ENCODE data around the gene ITIH2.

Gene ITIH2

DNA sequence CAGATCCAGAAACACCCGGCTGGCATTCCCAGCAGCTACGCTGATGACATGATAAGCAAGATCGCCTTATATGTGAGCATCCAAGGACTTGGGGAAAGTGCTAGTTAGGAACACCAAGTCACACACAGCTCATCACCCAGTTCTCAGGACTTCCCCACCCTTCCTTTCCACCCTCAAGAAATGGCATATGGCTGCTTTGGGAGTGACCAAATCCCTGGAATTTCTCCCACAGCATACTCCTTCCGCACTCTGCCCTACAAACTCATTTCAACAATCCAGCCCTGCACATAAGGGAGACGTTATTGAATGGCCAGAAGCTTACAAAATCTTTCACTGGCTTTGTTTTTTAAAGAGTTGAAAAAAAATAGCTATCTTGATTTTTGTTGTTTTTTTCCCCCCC lies 40.6 kb upstream of the ITIH2 start:
- no peaks in the 10 kb centered on the region for H3K79me1 ChIP-seq (replicated peaks; ENCODE audit: low read length, poor library complexity, severe bottlenecking)
- no peak overlapping the region for H2BK15ac ChIP-seq (ENCODE audit: low read depth, poor library complexity, severe bottlenecking)
- no peaks in the 10 kb centered on the region for H3K9me3 ChIP-seq (ENCODE audit: control insufficient read depth, low read length)
- DNase-seq: no peak
- H2AFZ ChIP-seq (ENCODE audit: low read depth, low read length): no peak overlapping the region
- H3K27me3 ChIP-seq (ENCODE audit: control insufficient read depth in 1 of 2, insufficient read depth in 1 of 2, low read length in 2 of 2): peaks cover 26 to 48% of the 10 kb centered on the region in 2 experiments
- H4K8ac ChIP-seq (ENCODE audit: low read length): no peak overlapping the region
- no peak overlapping the region for H3K4me3 ChIP-seq (ENCODE audit: insufficient read depth in 1 of 2, low read depth in 1 of 2, low read length in 2 of 2)
- no peaks in the 10 kb centered on the region for H3K36me3 ChIP-seq (ENCODE audit: control insufficient read depth in 1 of 2, insufficient read depth in 2 of 2, low read depth in 1 of 2, low read length in 2 of 2)
- no peak overlapping the region for H3K23ac ChIP-seq (ENCODE audit: low read length in 2 of 2)
- no peak overlapping the region for H3K4ac ChIP-seq (ENCODE audit: low read depth in 1 of 2, low read length in 2 of 2)
- 94% methylated on average over 4 of the region's 5 CpGs for WGBS
- H3K27ac ChIP-seq (ENCODE audit: low read length, poor library complexity, severe bottlenecking): no peak overlapping the region
- no peak overlapping the region for H2BK5ac ChIP-seq (ENCODE audit: low read depth, low read length, poor library complexity, severe bottlenecking)
- H3K14ac ChIP-seq (ENCODE audit: low read length in 2 of 2): no peak overlapping the region
- no peak overlapping the region for H2AK5ac ChIP-seq (ENCODE audit: low read length, severe bottlenecking)
- no peak overlapping the region for H2BK120ac ChIP-seq (ENCODE audit: low read depth, low read length)
- H4K91ac ChIP-seq (ENCODE audit: low read length): no peak overlapping the region
- H2BK12ac ChIP-seq (ENCODE audit: low read length in 2 of 2): no peak overlapping the region
- no peak overlapping the region for H3K9ac ChIP-seq (ENCODE audit: low read length)
- H3K18ac ChIP-seq (ENCODE audit: low read depth in 1 of 2, low read length in 2 of 2): no peak overlapping the region
- H3K4me2 ChIP-seq (ENCODE audit: low read length, poor library complexity, severe bottlenecking): no peak overlapping the region
- peaks cover 4% of the 10 kb centered on the region for H3K4me1 ChIP-seq (ENCODE audit: control insufficient read depth, insufficient read depth, low read depth, low read length)

DNA sequence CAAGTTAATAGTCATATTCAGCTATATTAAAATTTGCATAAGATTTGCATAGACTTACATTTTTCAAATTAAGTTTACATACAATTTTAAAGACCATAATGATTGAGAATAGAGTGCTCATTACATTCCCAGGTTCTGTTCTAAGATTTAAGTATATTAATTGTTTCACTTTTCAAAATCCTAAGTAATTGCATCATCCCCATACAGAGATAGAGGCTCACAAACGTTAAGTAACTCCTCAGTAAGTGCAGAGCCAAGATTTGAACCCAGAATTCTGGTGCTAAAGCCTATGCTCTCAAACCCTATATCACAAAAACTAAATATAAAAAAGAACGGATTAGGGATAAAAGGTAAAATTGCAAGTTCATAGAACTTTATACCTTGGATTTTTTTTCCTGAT lies 38.4 kb upstream of the ITIH2 start:
- Histone ChIP-seq H3K18ac (ENCODE audit: low read depth in 1 of 2, low read length in 2 of 2) (no peak overlapping the region), H3K14ac (ENCODE audit: low read length in 2 of 2) (no peak overlapping the region), H3K79me1 (replicated peaks; ENCODE audit: low read length, poor library complexity, severe bottlenecking) (no peaks in the 10 kb centered on the region), H3K27me3 (ENCODE audit: control insufficient read depth in 1 of 2, insufficient read depth in 1 of 2, low read length in 2 of 2) (peaks cover 43 to 65% of the 10 kb centered on the region in 2 experiments), H3K4me2 (ENCODE audit: low read length, poor library complexity, severe bottlenecking) (no peak overlapping the region), H2AFZ (ENCODE audit: low read depth, low read length) (no peak overlapping the region), H3K23ac (ENCODE audit: low read length in 2 of 2) (no peak overlapping the region), H3K9me3 (ENCODE audit: control insufficient read depth, low read length) (no peaks in the 10 kb centered on the region), H2BK15ac (ENCODE audit: low read depth, poor library complexity, severe bottlenecking) (no peak overlapping the region), H3K4me1 (ENCODE audit: control insufficient read depth, insufficient read depth, low read depth, low read length) (peaks cover 5% of the 10 kb centered on the region), H2BK5ac (ENCODE audit: low read depth, low read length, poor library complexity, severe bottlenecking) (no peak overlapping the region), H3K4me3 (ENCODE audit: insufficient read depth in 1 of 2, low read depth in 1 of 2, low read length in 2 of 2) (no peak overlapping the region), H4K8ac (ENCODE audit: low read length) (no peak overlapping the region), H2AK5ac (ENCODE audit: low read length, severe bottlenecking) (no peak overlapping the region), H4K91ac (ENCODE audit: low read length) (no peak overlapping the region), H3K27ac (ENCODE audit: low read length, poor library complexity, severe bottlenecking) (no peak overlapping the region), H3K4ac (ENCODE audit: low read depth in 1 of 2, low read length in 2 of 2) (no peak overlapping the region), H3K36me3 (ENCODE audit: control insufficient read depth in 1 of 2, insufficient read depth in 2 of 2, low read depth in 1 of 2, low read length in 2 of 2) (no peaks in the 10 kb centered on the region), H2BK12ac (ENCODE audit: low read length in 2 of 2) (no peak overlapping the region), H3K9ac (ENCODE audit: low read length) (no peak overlapping the region), H2BK120ac (ENCODE audit: low read depth, low read length) (no peak overlapping the region)
- 0% methylated on average over 1 of the region's 2 CpGs for WGBS
- DNase-seq: no peak

GRCh38 chr10:7665767-7666166 lies 37.3 kb upstream of the ITIH2 start:
- Histone ChIP-seq H2BK15ac (ENCODE audit: low read depth, poor library complexity, severe bottlenecking) (no peak overlapping the region), H3K27me3 (ENCODE audit: control insufficient read depth in 1 of 2, insufficient read depth in 1 of 2, low read length in 2 of 2) (peaks cover 49 to 59% of the 10 kb centered on the region in 2 experiments), H3K18ac (ENCODE audit: low read depth in 1 of 2, low read length in 2 of 2) (no peak overlapping the region), H2BK120ac (ENCODE audit: low read depth, low read length) (no peak overlapping the region), H4K91ac (ENCODE audit: low read length) (no peak overlapping the region), H2AFZ (ENCODE audit: low read depth, low read length) (no peak overlapping the region), H3K4me1 (ENCODE audit: control insufficient read depth, insufficient read depth, low read depth, low read length) (peaks cover 5% of the 10 kb centered on the region), H3K4ac (ENCODE audit: low read depth in 1 of 2, low read length in 2 of 2) (no peak overlapping the region), H2BK5ac (ENCODE audit: low read depth, low read length, poor library complexity, severe bottlenecking) (no peak overlapping the region), H3K27ac (ENCODE audit: low read length, poor library complexity, severe bottlenecking) (no peak overlapping the region), H3K23ac (ENCODE audit: low read length in 2 of 2) (no peak overlapping the region), H3K9ac (ENCODE audit: low read length) (peak overlapping the region; percentile 34), H3K4me2 (ENCODE audit: low read length, poor library complexity, severe bottlenecking) (no peak overlapping the region), H2BK12ac (ENCODE audit: low read length in 2 of 2) (no peak overlapping the region), H3K36me3 (ENCODE audit: control insufficient read depth in 1 of 2, insufficient read depth in 2 of 2, low read depth in 1 of 2, low read length in 2 of 2) (no peaks in the 10 kb centered on the region), H3K14ac (ENCODE audit: low read length in 2 of 2) (no peak overlapping the region), H3K4me3 (ENCODE audit: insufficient read depth in 1 of 2, low read depth in 1 of 2, low read length in 2 of 2) (peak overlapping the region in 1 of 2 experiments; percentile 74), H4K8ac (ENCODE audit: low read length) (no peak overlapping the region), H3K79me1 (replicated peaks; ENCODE audit: low read length, poor library complexity, severe bottlenecking) (no peaks in the 10 kb centered on the region), H3K9me3 (ENCODE audit: control insufficient read depth, low read length) (no peaks in the 10 kb centered on the region), H2AK5ac (ENCODE audit: low read length, severe bottlenecking) (no peak overlapping the region)
- DNase-seq: no peak
- 71% methylated on average over 2 of the region's 6 CpGs for WGBS

DNA sequence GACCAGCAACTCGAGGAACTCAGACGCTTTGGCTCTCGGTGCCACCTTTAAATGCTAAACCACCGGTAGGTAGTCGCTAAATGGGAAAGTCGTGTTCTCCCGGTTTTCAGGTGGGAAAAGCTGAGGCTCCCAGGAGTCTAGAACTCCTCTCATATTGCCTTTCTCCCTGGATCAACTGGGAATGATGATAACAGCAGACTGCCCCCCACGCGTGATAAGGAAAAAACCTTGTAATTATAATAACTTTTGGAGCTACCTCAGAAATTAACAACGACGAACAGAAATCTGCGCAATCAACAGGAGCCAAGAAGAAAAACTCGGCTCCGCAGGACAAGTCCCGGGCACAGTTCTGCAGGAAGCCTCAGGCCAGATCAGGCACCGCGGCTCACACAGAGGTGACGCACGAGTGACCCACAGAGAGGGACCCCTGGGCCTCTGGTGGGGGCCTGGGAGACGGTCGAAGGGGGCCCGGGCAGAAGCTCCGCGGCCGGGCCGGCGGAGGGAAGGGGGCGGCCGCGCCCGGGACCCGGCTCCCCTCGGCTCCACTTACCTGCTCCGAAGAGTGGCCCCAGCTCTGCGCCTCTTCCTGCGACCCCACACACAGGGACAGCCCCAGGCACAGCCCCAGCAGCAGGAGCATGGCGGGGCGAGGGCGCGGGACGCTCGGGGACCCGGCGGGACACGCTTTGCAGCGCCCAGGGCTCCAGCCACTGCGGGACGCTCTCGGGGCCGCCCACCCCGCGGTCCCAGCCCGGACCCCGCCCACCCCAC lies 36.7 kb upstream of the ITIH2 start, which contains the start of gene ITIH5:
TSS of gene ITIH5 (minus strand) at position 714 of the 771 bp plus-strand sequence. CDS start at position 640, 74 bp downstream.
- WGBS: 2% methylated on average over 37 of the region's 54 CpGs

More for the DNA sequence above, 36.7 kb upstream of the ITIH2 start, which contains the start of gene ITIH5:
- H3K27me3 ChIP-seq (ENCODE audit: control insufficient read depth in 1 of 2, insufficient read depth in 1 of 2, low read length in 2 of 2): peaks cover 49 to 59% of the 10 kb centered on the region in 2 experiments
- H2BK5ac ChIP-seq (ENCODE audit: low read depth, low read length, poor library complexity, severe bottlenecking): no peak within 1 kb of the TSS
- no peaks in the 10 kb centered on the region for H3K36me3 ChIP-seq (ENCODE audit: control insufficient read depth in 1 of 2, insufficient read depth in 2 of 2, low read depth in 1 of 2, low read length in 2 of 2)
- H3K4ac ChIP-seq (ENCODE audit: low read depth in 1 of 2, low read length in 2 of 2): no peak within 1 kb of the TSS
- H2BK120ac ChIP-seq (ENCODE audit: low read depth, low read length): no peak within 1 kb of the TSS
- DNase-seq: no peak
- no peak within 1 kb of the TSS for H3K18ac ChIP-seq (ENCODE audit: low read depth in 1 of 2, low read length in 2 of 2)
- peak within 1 kb of the TSS in 1 of 2 experiments; percentile 74 for H3K4me3 ChIP-seq (ENCODE audit: insufficient read depth in 1 of 2, low read depth in 1 of 2, low read length in 2 of 2)
- no peak within 1 kb of the TSS for H2BK15ac ChIP-seq (ENCODE audit: low read depth, poor library complexity, severe bottlenecking)
- no peak within 1 kb of the TSS for H2AK5ac ChIP-seq (ENCODE audit: low read length, severe bottlenecking)
- H2BK12ac ChIP-seq (ENCODE audit: low read length in 2 of 2): no peak within 1 kb of the TSS
- no peaks in the 10 kb centered on the region for H3K9me3 ChIP-seq (ENCODE audit: control insufficient read depth, low read length)
- H3K23ac ChIP-seq (ENCODE audit: low read length in 2 of 2): no peak within 1 kb of the TSS
- no peak within 1 kb of the TSS for H3K14ac ChIP-seq (ENCODE audit: low read length in 2 of 2)
- H3K4me1 ChIP-seq (ENCODE audit: control insufficient read depth, insufficient read depth, low read depth, low read length): peaks cover 5% of the 10 kb centered on the region
- H4K8ac ChIP-seq (ENCODE audit: low read length): no peak within 1 kb of the TSS
- H3K4me2 ChIP-seq (ENCODE audit: low read length, poor library complexity, severe bottlenecking): peak within 1 kb of the TSS; percentile 65
- no peak within 1 kb of the TSS for H4K91ac ChIP-seq (ENCODE audit: low read length)
- H3K9ac ChIP-seq (ENCODE audit: low read length): peak within 1 kb of the TSS; percentile 34
- H3K27ac ChIP-seq (ENCODE audit: low read length, poor library complexity, severe bottlenecking): no peak within 1 kb of the TSS
- no peaks in the 10 kb centered on the region for H3K79me1 ChIP-seq (replicated peaks; ENCODE audit: low read length, poor library complexity, severe bottlenecking)
- no peak within 1 kb of the TSS for H2AFZ ChIP-seq (ENCODE audit: low read depth, low read length)
